Measurements from ENCODE around the gene TENM4. TPM values are rescaled to one million over a fixed set of nuclear protein-coding genes. Genes with fewer than 3 reads are reported as not detected.

Gene TENM4
- total RNA-seq, 1 experiment from 2014 or later: 9.9 TPM

DNA sequence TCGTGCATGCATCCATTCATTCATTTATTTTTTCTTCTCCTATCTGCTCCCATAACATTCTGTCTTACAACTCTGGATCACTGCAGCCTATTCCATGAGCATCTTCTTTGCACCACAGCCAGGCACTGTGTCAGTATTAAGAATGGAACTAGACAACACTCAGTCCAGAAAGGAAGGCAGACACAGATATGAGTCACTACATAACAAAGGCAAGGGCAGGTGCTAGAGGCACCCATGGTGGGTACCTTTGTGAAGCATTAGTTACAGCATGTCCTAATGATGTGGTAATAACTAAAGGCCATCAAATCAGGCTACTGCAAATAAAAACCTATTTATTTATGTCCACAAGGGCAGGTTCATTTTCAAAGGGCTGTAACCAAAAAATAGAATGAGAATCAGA lies 28.1 kb downstream of the TENM4 start:
- Mint-ChIP-seq H3K4me3 (ENCODE audit: unreplicated experiment) (no peak overlapping the region), H3K9me3 (ENCODE audit: unreplicated experiment) (peaks cover 6% of the 10 kb centered on the region), H3K27ac (ENCODE audit: low read depth, unreplicated experiment) (peak overlapping the region; percentile 39), H3K4me1 (ENCODE audit: insufficient read depth, unreplicated experiment) (peaks cover 42% of the 10 kb centered on the region), H3K36me3 (ENCODE audit: insufficient read depth, unreplicated experiment) (no peaks in the 10 kb centered on the region), H3K27me3 (ENCODE audit: insufficient read depth, unreplicated experiment) (no peaks in the 10 kb centered on the region)
- peak; percentile 65 for DNase-seq (ENCODE audit: unreplicated experiment)
- intact Hi-C loops (cut with micrococcal nuclease): no loop called here
- CTCF ChIA-PET: interaction anchor here (0.8 to 5.7 kb wide), 11 partner anchors 8 to 767 kb away, joined by 3 to 62 read pairs (median 6); no protein-coding TSS in a partner anchor
- TF ChIP-seq, protein P1, sequence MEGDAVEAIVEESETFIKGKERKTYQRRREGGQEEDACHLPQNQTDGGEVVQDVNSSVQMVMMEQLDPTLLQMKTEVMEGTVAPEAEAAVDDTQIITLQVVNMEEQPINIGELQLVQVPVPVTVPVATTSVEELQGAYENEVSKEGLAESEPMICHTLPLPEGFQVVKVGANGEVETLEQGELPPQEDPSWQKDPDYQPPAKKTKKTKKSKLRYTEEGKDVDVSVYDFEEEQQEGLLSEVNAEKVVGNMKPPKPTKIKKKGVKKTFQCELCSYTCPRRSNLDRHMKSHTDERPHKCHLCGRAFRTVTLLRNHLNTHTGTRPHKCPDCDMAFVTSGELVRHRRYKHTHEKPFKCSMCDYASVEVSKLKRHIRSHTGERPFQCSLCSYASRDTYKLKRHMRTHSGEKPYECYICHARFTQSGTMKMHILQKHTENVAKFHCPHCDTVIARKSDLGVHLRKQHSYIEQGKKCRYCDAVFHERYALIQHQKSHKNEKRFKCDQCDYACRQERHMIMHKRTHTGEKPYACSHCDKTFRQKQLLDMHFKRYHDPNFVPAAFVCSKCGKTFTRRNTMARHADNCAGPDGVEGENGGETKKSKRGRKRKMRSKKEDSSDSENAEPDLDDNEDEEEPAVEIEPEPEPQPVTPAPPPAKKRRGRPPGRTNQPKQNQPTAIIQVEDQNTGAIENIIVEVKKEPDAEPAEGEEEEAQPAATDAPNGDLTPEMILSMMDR (IDR thresholded peaks at IDR 0.05; ENCODE audit: unreplicated experiment): no peak
- no TSS peak for BruUV-seq (replicated peaks)
- POLR2A ChIA-PET: interaction anchor here (0.8 to 2.1 kb wide), 2 partner anchors 27 to 50 kb away, joined by 3 to 15 read pairs; partner anchors contain the start of gene TENM4

DNA sequence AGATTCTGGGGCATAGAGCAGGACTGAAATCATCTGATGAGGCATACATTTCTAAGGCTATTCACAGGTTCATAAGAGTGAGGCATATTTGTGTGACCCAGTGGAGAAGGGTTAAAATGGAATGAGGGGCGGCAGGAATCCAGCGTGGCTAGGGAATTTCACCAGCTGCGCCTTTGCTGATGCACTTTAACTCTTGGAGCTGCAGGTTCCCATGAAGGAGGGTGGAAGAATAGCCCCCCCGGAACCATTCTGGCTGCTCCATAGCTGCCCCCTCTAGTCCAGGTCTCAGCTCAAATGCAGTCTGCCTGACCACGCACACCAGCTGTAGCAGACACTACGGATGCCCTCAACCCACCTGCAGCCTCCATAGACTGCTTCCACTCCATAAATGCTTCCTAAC lies 31.5 kb downstream of the TENM4 start:
- H3K27me3 Mint-ChIP-seq (ENCODE audit: insufficient read depth, unreplicated experiment): no peaks in the 10 kb centered on the region
- no peaks in the 10 kb centered on the region for H3K9me3 Mint-ChIP-seq (ENCODE audit: unreplicated experiment)
- no peak for DNase-seq (ENCODE audit: unreplicated experiment)
- H3K4me3 Mint-ChIP-seq (ENCODE audit: unreplicated experiment): no peak overlapping the region
- ChIA-PET POLR2A (interaction anchor here (1.6 kb wide), 1 partner anchor 10 kb away, joined by 6 read pairs; no protein-coding TSS in a partner anchor), CTCF (interaction anchor here (0.6 to 5.7 kb wide), 8 partner anchors 8 to 764 kb away, joined by 3 to 62 read pairs (median 3); no protein-coding TSS in a partner anchor)
- intact Hi-C loops (cut with micrococcal nuclease): no loop called here
- H3K27ac Mint-ChIP-seq (ENCODE audit: low read depth, unreplicated experiment): no peak overlapping the region
- H3K36me3 Mint-ChIP-seq (ENCODE audit: insufficient read depth, unreplicated experiment): peaks cover 3% of the 10 kb centered on the region
- peaks cover 26% of the 10 kb centered on the region for H3K4me1 Mint-ChIP-seq (ENCODE audit: insufficient read depth, unreplicated experiment)
- TF ChIP-seq, protein P1 (IDR thresholded peaks at IDR 0.05; ENCODE audit: unreplicated experiment): no peak
- BruUV-seq (replicated peaks): no TSS peak

DNA sequence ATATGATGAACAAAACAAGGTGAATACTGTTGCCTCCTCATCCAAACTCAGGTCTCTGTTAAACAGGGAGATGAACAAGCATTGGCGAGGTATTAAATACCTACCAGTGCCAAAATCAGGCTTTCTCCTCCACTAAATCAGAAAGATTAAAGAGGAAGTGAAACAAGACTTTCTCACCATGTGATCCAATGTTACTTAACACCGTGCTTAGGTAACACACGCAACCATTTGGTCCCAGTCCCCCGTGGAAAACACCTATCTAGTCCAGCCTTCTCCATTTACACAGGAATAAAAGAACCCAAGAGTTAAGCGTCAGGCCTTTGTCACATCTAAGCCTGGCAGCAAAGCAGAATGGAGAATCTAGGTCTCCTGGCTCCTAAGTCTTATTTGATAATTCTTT lies 34.5 kb downstream of the TENM4 start:
- no peak for DNase-seq (ENCODE audit: unreplicated experiment)
- intact Hi-C loops (cut with micrococcal nuclease): no loop called here
- ChIA-PET POLR2A (no interaction called here), CTCF (interaction anchor here (0.8 kb wide), 1 partner anchor 1153 kb away, joined by 3 read pairs; no protein-coding TSS in a partner anchor)
- TF ChIP-seq, protein P1 (IDR thresholded peaks at IDR 0.05; ENCODE audit: unreplicated experiment): no peak
- Mint-ChIP-seq H3K36me3 (ENCODE audit: insufficient read depth, unreplicated experiment) (peaks cover 13% of the 10 kb centered on the region), H3K4me1 (ENCODE audit: insufficient read depth, unreplicated experiment) (peaks cover 11% of the 10 kb centered on the region), H3K27ac (ENCODE audit: low read depth, unreplicated experiment) (no peak overlapping the region), H3K9me3 (ENCODE audit: unreplicated experiment) (no peaks in the 10 kb centered on the region), H3K4me3 (ENCODE audit: unreplicated experiment) (no peak overlapping the region), H3K27me3 (ENCODE audit: insufficient read depth, unreplicated experiment) (no peaks in the 10 kb centered on the region)
- BruUV-seq (replicated peaks): no TSS peak

DNA sequence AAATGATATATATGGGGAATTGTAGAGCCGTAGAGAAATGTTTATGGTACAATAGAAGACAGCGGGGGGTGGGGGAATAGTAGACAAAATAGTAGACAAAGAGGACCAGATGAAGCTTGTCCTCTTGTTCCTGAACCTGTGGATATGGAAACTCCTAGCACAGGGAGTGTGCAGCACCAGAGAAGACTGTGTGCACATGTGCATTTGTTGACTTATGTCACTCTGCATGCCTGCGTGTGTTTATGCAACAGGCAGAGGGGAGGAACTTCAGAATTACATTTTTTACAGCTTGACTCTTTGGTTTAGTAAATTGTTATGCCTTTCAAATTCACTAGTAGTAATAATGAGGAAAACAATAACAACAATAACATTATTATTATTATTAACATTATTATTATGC lies 36.0 kb downstream of the TENM4 start:
- H3K27ac Mint-ChIP-seq (ENCODE audit: low read depth, unreplicated experiment): no peak overlapping the region
- BruUV-seq (replicated peaks): no TSS peak
- peaks cover 11% of the 10 kb centered on the region for H3K4me1 Mint-ChIP-seq (ENCODE audit: insufficient read depth, unreplicated experiment)
- peaks cover 13% of the 10 kb centered on the region for H3K36me3 Mint-ChIP-seq (ENCODE audit: insufficient read depth, unreplicated experiment)
- DNase-seq (ENCODE audit: unreplicated experiment): peak; percentile 14
- H3K27me3 Mint-ChIP-seq (ENCODE audit: insufficient read depth, unreplicated experiment): no peaks in the 10 kb centered on the region
- intact Hi-C loops (cut with micrococcal nuclease): loop anchor here (1.0 kb wide), 1 partner anchor 26 kb away; no protein-coding TSS in a partner anchor
- TF ChIP-seq, protein P1 (IDR thresholded peaks at IDR 0.05; ENCODE audit: unreplicated experiment): no peak
- H3K9me3 Mint-ChIP-seq (ENCODE audit: unreplicated experiment): no peaks in the 10 kb centered on the region
- CTCF ChIA-PET: interaction anchor here (0.6 to 6.9 kb wide), 5 partner anchors 9 to 302 kb away, joined by 3 to 170 read pairs (median 3); no protein-coding TSS in a partner anchor
- POLR2A ChIA-PET: interaction anchor here (1.0 to 1.5 kb wide), 2 partner anchors 9 to 34 kb away, joined by 4 to 8 read pairs; no protein-coding TSS in a partner anchor
- no peak overlapping the region for H3K4me3 Mint-ChIP-seq (ENCODE audit: unreplicated experiment)

All from MCF 10A (cell line).